HUDEP-2 (cell line): ENCODE measurements around the gene INPP5A.
"Not testable (repeated sequence)": the region's sequence is repeated elsewhere in the genome, so short reads cannot be mapped to it uniquely, and the experiment has no call there.

Experiments
- DNase-seq, 76 experiments: peaks; one replicate each; lab custom pipeline; 2025; ENCODE audit not compliant: unreplicated experiment in 76 of 76; lab: John Stamatoyannopoulos, UW

Gene INPP5A

DNA sequence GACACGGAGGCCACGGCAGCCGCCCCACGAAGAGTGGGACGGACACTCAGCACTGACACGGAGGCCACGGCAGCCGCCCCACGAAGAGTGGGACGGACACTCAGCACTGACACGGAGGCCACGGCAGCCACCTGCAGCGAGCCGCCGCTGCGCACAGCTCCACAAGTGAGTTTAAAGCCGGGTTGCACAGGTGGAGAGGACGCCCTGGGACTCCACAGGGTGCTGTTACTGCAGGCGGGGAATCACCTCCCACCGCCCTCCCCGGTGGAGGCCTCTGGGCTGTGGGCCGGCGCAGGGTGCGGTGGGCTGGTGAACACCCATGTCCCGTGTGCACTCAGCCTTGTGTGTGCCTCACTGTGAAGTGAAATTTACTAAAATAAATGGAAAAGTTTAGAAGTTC is 235.2 kb downstream of the INPP5A start:
- DNase-seq, result not testable (repeated sequence)

DNA sequence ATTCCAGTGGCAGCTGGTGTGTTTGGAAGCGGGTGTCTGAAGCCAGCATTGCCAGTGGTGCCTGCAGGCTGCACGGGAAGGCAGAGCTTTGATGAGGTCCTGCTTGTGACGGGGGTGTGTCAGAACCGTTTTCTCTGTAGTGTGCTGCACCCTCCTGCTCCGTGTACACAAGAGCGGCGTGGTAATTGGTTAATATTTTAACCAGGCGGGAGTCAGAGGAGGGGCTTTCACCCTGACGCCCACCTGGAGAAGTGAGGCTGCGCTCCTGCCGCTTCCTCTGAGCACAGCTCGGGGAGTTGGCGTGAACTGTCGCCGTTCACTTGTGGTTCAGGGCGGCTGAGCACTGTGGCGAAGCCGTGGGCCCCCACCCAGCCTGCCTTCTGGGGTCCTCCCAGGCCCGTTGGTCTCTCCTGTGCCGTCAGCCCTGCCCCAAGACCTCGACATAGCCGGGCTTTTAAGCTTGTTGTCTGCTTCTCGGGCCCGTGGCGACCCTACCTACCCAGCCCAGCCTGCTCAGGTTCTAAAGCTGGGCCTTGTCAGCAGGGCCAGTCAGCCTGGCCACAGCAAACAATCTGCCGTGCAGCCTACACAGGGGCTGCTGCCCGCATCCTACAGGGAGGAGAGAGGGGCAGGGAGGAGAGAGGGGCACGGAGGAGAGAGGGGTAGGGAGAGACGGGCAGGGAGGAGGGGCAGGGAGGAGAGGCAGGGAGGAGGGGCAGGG is 236.8 kb downstream of the INPP5A start:
- DNase-seq, result no peak

DNA sequence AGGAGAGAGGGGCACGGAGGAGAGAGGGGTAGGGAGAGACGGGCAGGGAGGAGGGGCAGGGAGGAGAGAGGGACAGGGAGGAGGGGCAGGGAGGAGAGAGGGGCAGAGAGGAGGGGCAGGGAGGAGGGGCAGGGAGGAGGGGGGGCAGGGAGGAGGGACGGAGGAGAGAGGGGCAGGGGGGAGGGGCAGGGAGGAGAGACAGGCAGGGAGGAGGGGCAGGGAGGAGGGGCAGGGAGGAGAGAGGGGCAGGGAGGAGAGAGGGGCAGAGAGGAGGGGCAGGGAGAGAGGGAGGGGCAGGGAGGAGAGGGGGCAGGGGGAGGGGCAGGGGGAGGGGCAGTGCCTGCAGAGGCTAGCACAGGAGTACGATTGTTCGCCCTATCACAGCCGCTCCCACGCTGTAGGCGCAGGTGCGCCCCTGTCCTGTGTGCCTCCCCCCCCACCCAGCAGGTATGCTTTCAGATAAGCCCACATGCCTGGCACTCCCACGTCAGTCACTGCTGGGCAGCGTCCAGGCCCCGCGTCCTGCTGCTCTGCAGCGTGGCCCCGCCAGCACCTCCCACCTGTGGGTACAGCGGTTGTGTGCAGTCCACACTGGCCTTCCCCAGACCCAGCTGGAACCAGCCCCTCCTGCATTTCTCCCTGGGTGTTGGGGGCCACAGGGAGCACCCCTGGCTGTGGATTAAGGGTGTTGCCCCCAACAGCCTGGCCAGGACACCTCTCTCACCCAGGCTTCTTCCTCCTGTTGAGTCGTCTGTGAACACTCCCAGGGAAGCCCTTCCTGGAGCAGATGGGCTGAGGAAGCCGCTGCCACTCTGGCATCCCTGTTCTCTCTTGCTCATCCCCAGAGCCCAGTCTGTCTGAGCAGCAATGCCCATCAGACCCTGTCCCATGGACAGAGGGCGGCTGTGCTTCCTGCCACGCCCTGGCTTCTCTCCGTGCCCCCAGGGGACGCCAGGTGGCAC is 237.6 kb downstream of the INPP5A start:
- no peak for DNase-seq

DNA sequence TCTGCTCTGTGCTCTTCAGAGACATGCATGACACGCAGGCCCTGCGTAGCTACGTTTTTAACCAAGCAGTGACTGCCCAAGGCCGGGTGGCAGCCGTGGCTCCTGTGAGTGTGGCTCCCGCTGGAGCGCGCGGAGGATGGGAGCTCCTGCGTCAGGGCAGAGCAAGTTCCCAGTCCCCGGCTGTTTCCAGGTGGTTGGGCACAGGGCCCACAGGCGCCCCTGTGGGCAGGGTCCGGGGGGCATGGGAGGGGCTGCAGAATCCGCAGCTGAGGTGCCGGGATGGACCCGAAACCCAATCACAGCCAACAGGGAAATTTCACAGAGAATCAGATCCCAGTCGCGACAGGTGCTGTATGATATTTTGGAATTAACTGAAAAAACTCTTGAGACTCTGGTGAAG is 238.6 kb downstream of the INPP5A start:
- no peak for DNase-seq

GRCh38 chr10:132776821-132777220 is 239.2 kb downstream of the INPP5A start:
- DNase-seq, result no peak

DNA sequence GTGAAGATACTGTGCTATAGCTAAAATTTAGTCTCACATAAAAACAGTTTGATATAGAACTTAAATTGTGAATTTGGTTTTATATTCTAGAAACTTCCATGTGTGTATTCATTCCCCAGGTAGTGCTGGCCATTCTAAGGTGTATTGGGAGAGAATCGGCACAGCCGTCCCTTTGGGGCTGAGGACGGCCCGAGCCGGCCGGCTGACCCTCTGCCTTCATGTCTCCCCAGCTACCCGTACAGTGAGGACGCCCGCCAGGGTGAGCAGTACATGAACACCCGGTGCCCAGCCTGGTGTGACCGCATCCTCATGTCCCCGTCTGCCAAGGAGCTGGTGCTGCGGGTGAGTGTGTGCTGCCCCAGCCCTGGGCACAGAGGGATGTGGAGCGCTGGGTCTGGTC is 239.9 kb downstream of the INPP5A start:
- no peak for DNase-seq

- no peak for DNase-seq
Observed at GRCh38 chr10:132779549-132780294, 242.1 kb downstream of the INPP5A start.

DNA sequence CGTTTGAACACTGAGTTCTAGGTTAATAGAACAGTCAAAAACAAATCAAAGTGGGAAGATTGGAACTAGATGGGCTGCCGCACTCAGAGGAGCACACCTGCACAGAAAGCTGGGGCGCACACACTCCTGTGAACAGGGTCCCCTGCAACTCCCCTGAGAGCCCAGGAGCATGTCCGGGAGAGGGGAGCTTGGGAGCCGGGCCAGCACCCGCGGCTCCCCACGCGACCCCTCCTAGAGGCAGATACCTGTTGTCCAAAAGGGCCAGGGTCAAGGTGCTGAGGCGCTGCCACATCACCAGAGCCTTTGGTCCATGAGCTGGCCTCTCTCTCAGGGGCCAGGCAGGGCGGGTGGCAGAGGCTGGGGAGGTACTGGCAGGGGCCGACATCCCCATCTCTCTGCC is 242.8 kb downstream of the INPP5A start:
- DNase-seq, result no peak

- no peak for DNase-seq
Observed at GRCh38 chr10:132781556-132781955, 244.0 kb downstream of the INPP5A start.

DNA sequence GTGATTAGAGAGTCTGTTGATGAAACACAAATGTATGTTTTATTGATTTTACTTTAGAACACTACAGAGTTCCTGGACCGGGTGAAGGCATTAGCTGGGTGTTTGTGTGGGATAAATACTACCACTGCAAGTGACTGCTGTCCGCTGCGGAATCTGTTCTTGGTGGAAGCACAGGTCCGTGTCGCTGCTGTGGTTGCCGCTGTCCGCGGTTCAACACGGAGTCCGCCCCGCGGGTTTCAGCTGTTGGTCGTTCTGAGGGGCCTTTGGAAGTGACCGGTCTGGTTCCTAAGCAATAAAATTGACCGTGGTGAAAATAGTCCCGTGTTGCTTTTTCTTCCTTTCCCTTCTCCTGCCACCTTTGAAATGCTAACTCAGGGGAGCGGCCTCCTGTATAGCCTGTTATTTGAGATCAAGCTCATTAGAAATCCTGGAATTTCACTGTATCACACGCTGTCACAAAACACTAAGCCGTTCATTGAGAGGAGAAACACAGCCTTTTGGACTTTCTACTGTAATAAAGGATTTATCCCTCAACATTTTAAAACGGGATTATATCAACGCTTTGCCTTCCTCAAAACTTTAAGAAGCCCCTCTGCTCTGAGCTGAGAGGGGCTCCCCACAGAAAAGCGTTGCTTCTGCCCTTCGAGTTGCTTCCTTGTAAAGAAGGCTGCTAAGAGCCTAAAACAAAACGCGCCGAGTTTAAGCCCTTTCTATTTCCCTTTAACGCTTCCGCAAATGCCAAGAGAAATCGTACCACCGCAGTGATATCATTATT is 245.8 kb downstream of the INPP5A start:
- DNase-seq, result no peak

DNA sequence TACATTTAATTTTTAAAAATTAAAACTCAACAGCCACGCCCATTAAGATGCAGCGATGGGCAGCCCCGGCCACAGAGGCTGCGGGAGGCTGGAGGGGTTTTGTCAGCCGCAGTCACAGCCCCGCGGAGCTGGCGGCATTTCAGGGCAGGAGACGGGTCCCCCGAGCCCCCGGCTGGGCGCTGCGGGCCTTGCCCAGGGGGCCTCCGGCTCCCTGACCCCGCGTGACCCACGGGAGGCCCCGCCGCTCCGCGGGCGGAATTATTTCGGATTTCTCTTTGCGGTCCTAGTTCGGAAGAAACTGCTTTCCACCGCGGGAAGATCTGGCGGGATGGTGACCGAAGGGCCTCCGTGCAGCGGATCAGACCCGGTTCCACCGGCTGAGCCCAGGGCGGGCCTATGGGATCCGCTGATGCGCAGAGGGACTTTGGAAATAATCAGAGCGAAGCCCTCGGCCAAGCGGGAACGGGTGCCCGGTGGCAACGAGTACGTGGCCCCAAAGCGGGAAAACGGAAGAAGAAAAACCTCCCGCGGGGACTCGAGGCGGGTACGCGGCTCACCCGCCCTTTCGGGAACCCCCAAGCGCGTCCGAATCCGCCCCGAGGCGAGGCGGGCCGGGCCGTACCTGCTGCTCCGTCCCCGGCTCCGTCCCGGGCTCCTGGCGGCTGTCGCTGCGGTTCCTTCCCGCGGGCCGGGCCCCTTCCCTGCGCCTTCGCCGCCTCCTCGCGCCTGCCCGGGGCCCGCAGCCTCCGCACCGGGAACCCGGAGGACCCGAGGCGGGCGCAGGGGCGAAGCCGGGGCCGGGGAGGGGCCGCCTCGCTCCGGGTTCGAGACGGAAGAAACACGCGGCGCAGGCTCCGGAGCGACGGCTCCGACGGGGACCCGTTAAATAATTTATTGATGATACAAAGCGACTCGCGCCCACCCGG is 246.6 kb downstream of the INPP5A start:
- DNase-seq, result no peak

DNA sequence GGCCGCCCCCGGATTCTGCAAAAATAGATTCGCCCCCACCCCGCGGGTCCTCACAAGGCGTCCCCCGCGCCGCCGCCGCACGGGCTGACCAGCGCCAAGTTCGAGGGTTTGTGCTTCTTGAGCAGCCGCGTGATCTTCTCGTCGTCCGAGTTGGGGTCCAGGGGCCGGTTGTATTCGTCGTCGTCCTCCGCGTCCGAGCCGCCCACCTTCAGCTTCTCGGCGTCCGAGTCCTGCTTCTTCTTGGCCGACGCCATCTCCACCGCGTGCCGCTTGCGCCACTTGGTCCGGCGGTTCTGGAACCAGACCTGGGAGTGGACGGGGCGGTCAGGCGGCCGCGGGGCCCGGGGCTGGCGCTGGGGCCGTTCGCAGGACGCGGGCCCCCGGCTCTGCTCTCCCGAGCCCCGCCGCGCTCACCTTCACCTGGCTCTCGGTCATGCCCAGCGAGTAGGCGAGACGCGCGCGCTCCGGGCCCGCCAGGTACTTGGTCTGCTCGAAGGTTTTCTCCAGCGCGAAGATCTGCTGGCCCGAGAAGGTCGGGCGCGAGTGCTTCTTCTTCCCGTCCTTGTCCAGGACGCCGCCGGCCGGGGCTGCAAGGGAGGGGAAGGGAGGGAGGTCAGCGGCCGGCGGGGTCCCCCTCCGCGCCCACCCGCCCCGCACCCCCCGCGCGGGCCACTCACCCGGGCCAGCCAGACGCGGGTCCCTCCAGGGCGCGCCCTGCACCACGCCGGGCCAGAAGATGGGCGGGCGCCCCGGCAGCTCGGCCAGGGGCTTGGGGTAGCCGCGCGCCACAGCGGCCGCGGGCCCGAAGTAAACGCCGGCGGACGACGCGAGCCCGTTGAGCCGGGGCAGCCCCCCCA is 247.5 kb downstream of the INPP5A start:
- DNase-seq, result no peak

DNA sequence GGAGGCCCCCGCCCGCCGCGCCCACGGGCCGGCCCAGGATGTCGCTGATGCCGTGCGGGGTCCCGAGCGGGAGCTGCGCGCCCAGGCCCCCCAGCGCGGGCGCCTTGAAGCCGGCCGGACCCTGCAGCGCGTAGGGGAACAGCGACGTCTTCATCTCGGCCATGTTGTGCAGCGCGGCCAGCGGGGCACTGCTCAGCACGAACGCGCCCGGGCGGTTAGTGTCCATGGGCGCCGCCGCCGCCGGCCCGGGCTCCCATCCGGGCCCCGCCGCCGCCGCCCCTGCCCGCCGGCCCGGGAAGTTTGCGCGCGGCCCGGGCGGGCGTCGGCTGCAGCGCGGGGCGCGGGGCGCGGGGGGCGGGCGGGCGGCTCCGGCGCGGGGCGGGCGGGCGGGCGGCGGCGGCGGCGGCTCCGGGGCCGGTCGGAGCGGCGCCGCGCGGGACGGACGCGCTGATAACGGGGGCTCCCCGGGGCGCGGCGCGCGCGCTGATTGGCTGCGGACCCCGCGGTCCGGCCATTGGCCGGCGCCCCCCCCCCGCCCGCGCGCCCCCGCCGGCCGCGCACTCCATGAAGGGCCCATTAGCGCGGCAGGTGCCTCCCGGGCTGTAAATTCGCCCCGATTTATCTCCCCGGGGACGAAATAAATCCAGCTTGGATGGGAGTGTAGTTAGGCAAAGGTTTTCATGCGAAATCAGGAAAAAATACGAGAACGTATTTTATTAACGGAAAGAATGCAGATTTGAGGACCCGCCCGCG is 248.3 kb downstream of the INPP5A start, which contains the start of gene NKX6-2:
Gene NKX6-2 (minus strand): TSS at position 425 of the 753 bp plus-strand sequence. CDS start 199 bp downstream, at position 226.
- DNase-seq, result no peak

DNA sequence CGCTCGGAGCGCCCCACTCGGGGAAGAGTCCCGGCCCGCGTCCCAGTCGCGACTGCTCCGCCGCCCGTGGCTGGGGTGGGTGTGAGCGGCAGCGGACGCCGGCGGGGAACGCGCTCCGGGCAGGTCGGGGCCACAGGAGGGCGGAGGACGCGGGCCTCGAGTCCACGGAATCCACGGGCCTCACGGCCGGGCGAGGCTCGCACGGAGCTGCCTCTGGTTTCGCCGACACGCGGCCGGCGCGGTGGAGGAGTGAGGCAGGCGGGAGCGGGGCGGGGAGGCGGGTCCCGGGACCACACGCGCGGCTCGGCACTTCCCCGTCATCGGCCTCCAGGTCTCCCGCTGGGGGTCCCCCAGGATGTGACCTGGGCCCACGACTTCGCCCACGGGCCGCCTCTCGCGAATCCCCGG is 248.9 kb downstream of the INPP5A start:
- DNase-seq, result no peak

GRCh38 chr10:132786884-132787494 is 249.4 kb downstream of the INPP5A start:
- DNase-seq, result no peak

GRCh38 chr10:132787495-132788179 is 250.1 kb downstream of the INPP5A start:
- DNase-seq, result no peak
